ENCODE measurements around the gene TMEM88.
"Not testable (repeated sequence)": the region's sequence is repeated elsewhere in the genome, so short reads cannot be mapped to it uniquely, and the experiment has no call there.

The TMEM88 gene

GRCh38 chr17:7857713-7858521 is 3.1 kb downstream of the TMEM88 start, which contains the start of gene CYB5D1:
CYB5D1 (plus strand) TSS chr17:7858003; CDS start chr17:7858135, 132 bp downstream.
- peak; percentile 85 for DNase-seq

GRCh38 chr17:7858522-7858810 is 3.6 kb downstream of the TMEM88 start:
- DNase-seq: peak; percentile 48

- DNase-seq: no peak
Measured at GRCh38 chr17:7859028-7859427, 4.2 kb downstream of the TMEM88 start.

- DNase-seq: peak; percentile 40
Measured at GRCh38 chr17:7862692-7863437, 8.0 kb downstream of the TMEM88 start.

- not testable (repeated sequence) for DNase-seq
Measured at GRCh38 chr17:7864384-7864783, 9.5 kb downstream of the TMEM88 start.

- no peak for DNase-seq
Measured at GRCh38 chr17:7864995-7865650, 10.3 kb downstream of the TMEM88 start.

GRCh38 chr17:7867881-7868329 is 13.0 kb downstream of the TMEM88 start:
- DNase-seq: no peak

- no peak for DNase-seq
Measured at GRCh38 chr17:7873051-7873450, 18.2 kb downstream of the TMEM88 start.

- DNase-seq: no peak
Measured at GRCh38 chr17:7875804-7876370, 21.0 kb downstream of the TMEM88 start.

GRCh38 chr17:7878234-7878633 is 23.4 kb downstream of the TMEM88 start:
- DNase-seq: no peak

- DNase-seq: no peak
Measured at GRCh38 chr17:7880076-7880868, 25.4 kb downstream of the TMEM88 start.

- DNase-seq: no peak
Measured at GRCh38 chr17:7881276-7882054, 26.6 kb downstream of the TMEM88 start.

- no peak for DNase-seq
Measured at GRCh38 chr17:7882068-7882467, 27.2 kb downstream of the TMEM88 start.

- no peak for DNase-seq
Measured at GRCh38 chr17:7882629-7883028, 27.8 kb downstream of the TMEM88 start.

GRCh38 chr17:7883781-7884386 is 29.0 kb downstream of the TMEM88 start:
- DNase-seq: peak; percentile 28

GRCh38 chr17:7884581-7885366 is 29.9 kb downstream of the TMEM88 start:
- DNase-seq: peak; percentile 33

GRCh38 chr17:7885367-7886226 is 30.7 kb downstream of the TMEM88 start:
- peak; percentile 21 for DNase-seq

GRCh38 chr17:7886227-7887037 is 31.6 kb downstream of the TMEM88 start:
- peak; percentile 68 for DNase-seq
